ENCODE measurements around the gene DZIP1L. TPM values are rescaled to one million over a fixed set of nuclear protein-coding genes. Genes with fewer than 3 reads are reported as not detected.

DZIP1L gene
- total RNA-seq, 8 experiments from 2014 or later, result 3.9 to 59.9 (median 12.1) TPM

DNA sequence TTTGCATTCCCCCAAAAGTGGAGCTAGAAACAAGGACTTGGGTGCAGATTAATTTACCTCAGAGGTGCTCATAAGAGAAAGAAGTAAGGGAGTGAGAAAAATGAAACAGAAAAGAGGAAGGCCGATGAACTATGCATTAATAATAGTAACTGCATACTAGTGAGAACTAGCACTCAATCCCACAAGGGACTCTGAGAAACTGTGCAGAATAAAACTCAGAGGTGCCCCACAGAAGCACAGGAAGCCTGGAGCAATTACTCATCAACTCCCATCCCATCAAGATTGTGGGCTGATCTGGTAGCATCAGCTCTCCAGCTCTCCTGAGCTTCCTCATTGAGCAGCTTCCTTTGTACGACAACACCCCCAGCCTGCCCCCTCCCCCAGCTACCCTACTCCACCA is 54.6 kb downstream of the DZIP1L start:
- ATAC-seq (replicated peaks in 6 of 8), result no peak
- Histone ChIP-seq H3K4me3 (no peak overlapping the region), H3K4me1 (replicated peaks in 1 of 2) (no peaks in the 10 kb centered on the region), H3K27ac (no peak overlapping the region)
- WGBS, 10 experiments, result 86 to 100% (median 100%) methylated on average over 1 of the region's 2 CpGs; no CpG with 5 or more reads in 3 of the 10 experiments
- in situ Hi-C loops (cut with MboI; ENCODE audit: low pct_unique_long_range_greater_than_20kb in 2 of 9, low sequenced_read_pairs in 9 of 9, unreplicated experiment in 9 of 9), result loop anchor here in 2 of 9 experiments (10.0 to 25.0 kb wide), 2 partner anchors 54 to 852 kb away; partner anchors contain the start of gene DZIP1L (in 1 of the 2)

DNA sequence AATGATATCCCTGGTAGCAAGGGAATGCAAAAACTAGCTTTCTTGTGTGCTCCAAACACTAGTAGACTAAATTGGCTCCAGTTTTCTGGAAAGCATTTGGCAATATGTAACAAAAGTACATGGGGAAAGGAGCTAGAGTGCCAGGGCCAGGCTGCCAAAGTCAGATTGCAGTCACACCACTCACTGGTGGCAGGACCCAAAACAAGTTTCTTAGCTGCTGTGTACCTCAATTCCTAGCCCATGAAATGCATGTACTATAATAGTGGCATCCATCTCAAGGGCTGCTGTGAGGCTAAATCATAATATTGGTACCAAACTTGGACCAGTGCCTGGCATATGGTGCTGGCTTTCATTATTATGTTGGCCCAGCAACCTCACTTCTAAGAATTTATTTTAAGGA is 56.1 kb downstream of the DZIP1L start:
- no peaks in the 10 kb centered on the region for H3K4me1 ChIP-seq (replicated peaks in 1 of 2)
- peak in 3 of 8 experiments; percentile 36 to 83 (median 59) for ATAC-seq (replicated peaks in 6 of 8)
- no peak overlapping the region for H3K27ac ChIP-seq
- H3K4me3 ChIP-seq, result no peak overlapping the region
- in situ Hi-C loops (cut with MboI; ENCODE audit: low pct_unique_long_range_greater_than_20kb in 2 of 9, low sequenced_read_pairs in 9 of 9, unreplicated experiment in 9 of 9), result loop anchor here in 1 of 9 experiments (25.0 kb wide), 1 partner anchor 853 kb away; no protein-coding TSS in a partner anchor

DNA sequence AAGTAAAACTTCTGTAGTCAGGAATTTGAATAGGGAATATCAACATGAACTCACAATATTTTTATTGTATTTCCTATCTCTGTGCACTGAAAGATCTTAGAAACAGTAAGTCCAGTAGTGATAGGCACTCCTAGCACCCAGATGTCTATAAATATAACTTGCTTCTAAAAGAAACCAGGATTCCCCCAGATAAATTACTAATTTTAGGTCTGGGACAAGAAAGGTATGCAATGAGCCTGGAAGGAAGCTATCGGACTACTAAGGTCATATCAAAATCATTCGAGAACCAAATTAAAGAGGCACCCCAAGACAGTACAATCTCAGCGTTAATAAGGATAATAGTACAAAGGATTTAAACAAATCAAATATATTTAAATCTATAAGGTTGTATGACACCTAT is 58.0 kb downstream of the DZIP1L start:
- 76 to 100% (median 93%) methylated on average over 1 to 3 of the region's 3 CpGs for WGBS, 10 experiments
- H3K4me1 ChIP-seq (replicated peaks in 1 of 2), result no peaks in the 10 kb centered on the region
- no peak for ATAC-seq (replicated peaks in 6 of 8)
- in situ Hi-C loops (cut with MboI; ENCODE audit: low pct_unique_long_range_greater_than_20kb in 2 of 9, low sequenced_read_pairs in 9 of 9, unreplicated experiment in 9 of 9), result loop anchor here in 1 of 9 experiments (25.0 kb wide), 1 partner anchor 855 kb away; no protein-coding TSS in a partner anchor
- H3K4me3 ChIP-seq, result no peak overlapping the region
- H3K27ac ChIP-seq, result no peak overlapping the region

DNA sequence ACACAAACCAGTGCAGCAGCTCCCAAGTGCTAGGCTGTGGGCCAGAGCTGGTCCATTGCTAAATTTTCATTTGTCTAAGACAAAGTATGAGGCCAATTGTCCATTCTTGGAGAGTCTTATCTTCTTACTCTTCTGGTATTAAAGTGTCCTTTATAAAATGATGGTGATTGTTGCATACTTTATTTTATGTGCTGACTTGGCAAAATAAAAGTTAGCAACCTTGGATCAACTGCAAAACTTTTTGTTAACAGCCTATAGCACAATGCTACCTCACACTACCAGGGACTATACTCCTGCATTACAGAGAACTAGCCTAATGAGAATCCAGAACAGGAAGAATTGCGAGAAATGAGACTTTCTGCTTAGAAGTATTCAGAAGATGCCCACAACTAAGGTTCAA is 61.4 kb downstream of the DZIP1L start:
- Histone ChIP-seq H3K27ac (no peak overlapping the region), H3K4me1 (replicated peaks in 1 of 2) (no peaks in the 10 kb centered on the region), H3K4me3 (no peak overlapping the region)
- no peak for ATAC-seq (replicated peaks in 6 of 8)
- in situ Hi-C loops (cut with MboI; ENCODE audit: low pct_unique_long_range_greater_than_20kb in 2 of 9, low sequenced_read_pairs in 9 of 9, unreplicated experiment in 9 of 9), result loop anchor here in 1 of 9 experiments (25.0 kb wide), 1 partner anchor 858 kb away; no protein-coding TSS in a partner anchor
- WGBS, 10 experiments, result 71 to 100% (median 100%) methylated on average over 1 of the region's 1 CpG; no CpG with 5 or more reads in 5 of the 10 experiments

DNA sequence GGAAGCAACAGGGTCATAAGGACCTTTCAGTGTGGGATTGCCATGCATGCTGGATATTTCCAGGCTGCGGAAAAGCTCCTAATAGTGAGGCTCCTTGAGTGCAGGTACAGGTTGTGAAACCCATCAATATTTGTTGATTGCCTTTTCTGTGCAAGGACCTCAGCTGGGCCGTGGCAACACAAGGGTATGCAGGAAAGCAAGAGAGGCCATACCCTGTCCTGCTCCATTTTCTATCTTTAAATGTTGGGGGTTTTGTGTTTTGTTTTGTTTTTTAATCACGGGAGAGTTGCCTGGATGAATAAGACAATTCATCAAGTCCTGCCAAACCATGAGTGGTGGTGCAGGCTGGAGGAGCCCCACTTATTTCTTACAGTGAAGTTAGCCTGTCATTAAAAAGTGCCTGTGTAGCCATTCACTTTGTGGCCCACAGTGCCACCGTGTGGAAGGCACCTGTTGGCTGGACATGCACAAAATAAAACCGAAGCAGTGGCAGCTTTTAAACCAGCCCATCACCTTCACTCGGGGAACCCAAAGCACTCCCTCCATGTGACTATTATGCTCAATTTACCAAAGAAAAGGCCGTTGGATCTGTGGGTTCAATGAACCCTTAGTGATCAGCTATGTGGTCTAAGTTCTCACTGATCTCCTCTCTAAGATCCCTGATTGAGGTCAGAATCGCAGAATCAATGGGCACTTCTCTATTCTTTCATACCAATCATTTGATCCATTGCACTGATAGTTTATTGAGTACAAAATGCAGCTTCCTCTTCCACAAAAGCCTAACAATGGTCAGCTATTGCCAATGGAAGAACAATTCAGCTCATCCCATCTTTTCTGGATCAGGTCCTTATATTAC is 63.2 kb downstream of the DZIP1L start:
- WGBS, 10 experiments, result 7 to 68% (median 44%) methylated on average over 1 to 8 of the region's 8 CpGs; no CpG with 5 or more reads in 1 of the 10 experiments
- Histone ChIP-seq H3K4me1 (replicated peaks in 1 of 2) (peaks cover 3 to 8% of the 10 kb centered on the region in 2 donors), H3K4me3 (no peak overlapping the region), H3K27ac (no peak overlapping the region)
- ATAC-seq (replicated peaks in 6 of 8), result peak; percentile 33 to 90 (median 54)
- in situ Hi-C loops (cut with MboI; ENCODE audit: low pct_unique_long_range_greater_than_20kb in 2 of 9, low sequenced_read_pairs in 9 of 9, unreplicated experiment in 9 of 9), result loop anchor here in 1 of 9 experiments (25.0 kb wide), 1 partner anchor 860 kb away; no protein-coding TSS in a partner anchor

DNA sequence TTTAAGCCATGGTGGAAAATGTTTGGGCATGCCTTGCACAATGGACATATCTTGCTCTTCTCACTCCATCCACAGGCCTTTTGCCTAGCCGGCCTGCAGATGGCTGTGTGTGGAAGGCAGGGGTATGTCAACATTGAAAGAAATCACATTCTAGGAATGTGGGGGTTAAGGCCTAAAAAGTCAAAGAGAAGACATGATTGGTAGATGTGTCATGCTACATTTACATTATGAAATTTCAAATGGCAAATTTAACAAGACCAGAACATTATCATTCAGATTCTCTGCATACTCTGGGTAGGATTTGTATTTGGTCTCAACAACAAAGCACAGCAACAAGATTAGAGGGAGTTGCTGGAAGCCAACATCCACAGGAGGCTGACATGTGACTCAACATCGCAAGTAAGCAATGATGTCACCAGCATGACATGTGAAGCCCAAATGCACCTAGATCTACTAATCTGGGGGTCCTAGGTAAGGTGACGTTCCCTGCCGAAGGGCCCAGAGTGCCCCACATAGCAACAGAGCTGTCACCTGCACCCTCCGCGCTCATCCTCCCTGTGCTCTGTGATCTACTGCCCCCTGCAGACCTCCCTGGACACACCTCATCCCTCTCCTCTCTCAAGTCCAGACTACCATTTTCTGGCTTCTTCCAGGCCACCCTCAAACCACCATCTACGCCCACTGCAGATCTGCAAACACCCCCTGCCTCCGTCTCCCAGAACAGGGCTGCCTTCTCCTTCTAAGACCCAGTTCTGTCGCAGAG is 66.1 kb downstream of the DZIP1L start:
- 63 to 100% (median 100%) methylated on average over 1 to 5 of the region's 9 CpGs; no CpG with 5 or more reads in 3 of the 10 experiments for WGBS, 10 experiments
- peak in 5 of 8 experiments; percentile 30 to 80 (median 49) for ATAC-seq (replicated peaks in 6 of 8)
- H3K4me3 ChIP-seq, result no peak overlapping the region
- H3K27ac ChIP-seq, result no peak overlapping the region
- in situ Hi-C loops (cut with MboI; ENCODE audit: low pct_unique_long_range_greater_than_20kb in 2 of 9, low sequenced_read_pairs in 9 of 9, unreplicated experiment in 9 of 9), result no loop called here
- peaks cover 4 to 8% of the 10 kb centered on the region in 2 donors for H3K4me1 ChIP-seq (replicated peaks in 1 of 2)

DNA sequence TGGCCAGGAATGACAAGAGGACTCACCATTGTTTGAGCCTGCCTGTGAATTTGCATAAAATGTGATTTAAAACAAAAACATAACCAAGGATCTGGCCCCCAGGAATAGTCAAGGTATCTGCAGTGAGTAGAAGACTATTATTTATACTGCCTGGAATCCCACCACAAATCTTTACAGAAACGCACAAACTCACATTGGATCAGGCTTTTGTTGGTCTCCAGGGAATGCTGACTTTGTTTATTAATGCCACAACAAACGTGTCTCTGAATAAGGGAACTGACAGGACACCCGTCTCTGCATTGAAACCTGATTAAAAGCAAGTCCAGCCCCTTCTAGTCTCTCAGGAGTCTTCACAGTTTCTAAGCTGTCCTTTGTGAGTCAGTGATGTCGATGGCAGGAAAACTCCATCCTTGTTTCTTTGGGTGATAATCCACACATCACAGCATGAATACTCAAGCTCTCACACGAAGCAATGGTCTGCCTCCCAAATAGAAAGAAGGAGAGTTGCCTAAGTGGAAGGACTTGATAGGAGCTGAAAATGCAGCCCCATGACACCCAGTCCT is 67.7 kb downstream of the DZIP1L start:
- ATAC-seq (replicated peaks in 6 of 8), result peak in 5 of 8 experiments; percentile 23 to 72 (median 59)
- no peak overlapping the region for H3K4me3 ChIP-seq
- in situ Hi-C loops (cut with MboI; ENCODE audit: low pct_unique_long_range_greater_than_20kb in 2 of 9, low sequenced_read_pairs in 9 of 9, unreplicated experiment in 9 of 9), result no loop called here
- WGBS, 10 experiments, result 20 to 83% (median 40%) methylated on average over 1 to 4 of the region's 5 CpGs; no CpG with 5 or more reads in 3 of the 10 experiments
- H3K27ac ChIP-seq, result peak overlapping the region in 1 of 2 donors; percentile 27
- peaks cover 4 to 8% of the 10 kb centered on the region in 2 donors for H3K4me1 ChIP-seq (replicated peaks in 1 of 2)

DNA sequence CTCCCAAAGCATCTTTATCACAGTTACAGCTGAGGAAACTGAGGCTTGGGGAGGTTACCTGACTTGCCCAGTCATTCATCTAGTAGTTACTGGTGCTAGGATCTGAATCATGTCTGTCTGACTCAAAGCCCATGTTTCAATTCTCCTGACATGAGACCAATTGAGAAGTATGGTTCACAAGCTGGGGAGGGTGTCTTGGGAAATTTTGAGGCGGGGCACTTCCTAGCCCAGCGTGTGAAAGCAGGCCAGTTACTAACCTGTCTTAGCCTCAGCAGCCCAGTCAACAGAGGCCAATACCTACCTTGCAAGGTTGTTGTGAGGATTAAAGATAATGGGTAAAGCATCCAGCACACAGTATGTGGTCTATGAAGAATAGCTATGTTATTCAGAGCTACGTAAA is 68.5 kb downstream of the DZIP1L start:
- Histone ChIP-seq H3K27ac (no peak overlapping the region), H3K4me3 (no peak overlapping the region), H3K4me1 (replicated peaks in 1 of 2) (peaks cover 4 to 8% of the 10 kb centered on the region in 2 donors)
- in situ Hi-C loops (cut with MboI; ENCODE audit: low pct_unique_long_range_greater_than_20kb in 2 of 9, low sequenced_read_pairs in 9 of 9, unreplicated experiment in 9 of 9), result no loop called here
- 19 to 100% (median 58%) methylated on average over 1 to 3 of the region's 3 CpGs; no CpG with 5 or more reads in 2 of the 10 experiments for WGBS, 10 experiments
- ATAC-seq (replicated peaks in 6 of 8), result no peak

DNA sequence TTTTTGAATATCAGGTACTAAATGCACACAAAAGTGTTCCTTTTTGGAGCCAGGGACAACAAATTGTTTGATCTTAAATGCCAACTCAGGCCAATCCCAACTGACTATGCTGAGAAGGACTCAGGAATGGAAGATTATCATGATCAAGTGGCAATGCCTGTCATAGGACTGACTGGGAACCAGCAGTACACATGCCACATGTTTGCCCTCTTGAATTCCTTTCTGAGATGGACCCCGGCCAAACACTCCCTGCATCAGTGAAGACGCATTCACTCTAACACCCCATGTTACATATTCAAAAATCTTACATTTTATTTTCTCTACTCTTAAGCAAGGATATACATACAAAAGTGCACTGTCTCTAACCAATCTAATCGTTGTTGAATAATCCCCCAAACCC is 69.3 kb downstream of the DZIP1L start:
- in situ Hi-C loops (cut with MboI; ENCODE audit: low pct_unique_long_range_greater_than_20kb in 2 of 9, low sequenced_read_pairs in 9 of 9, unreplicated experiment in 9 of 9), result no loop called here
- peak in 3 of 8 experiments; percentile 1 to 59 (median 3) for ATAC-seq (replicated peaks in 6 of 8)
- H3K4me1 ChIP-seq (replicated peaks in 1 of 2), result peaks cover 4 to 8% of the 10 kb centered on the region in 2 donors
- no peak overlapping the region for H3K4me3 ChIP-seq
- no peak overlapping the region for H3K27ac ChIP-seq
- WGBS, 10 experiments, result 0 to 93% (median 64%) methylated on average over 1 to 3 of the region's 3 CpGs; no CpG with 5 or more reads in 2 of the 10 experiments

DNA sequence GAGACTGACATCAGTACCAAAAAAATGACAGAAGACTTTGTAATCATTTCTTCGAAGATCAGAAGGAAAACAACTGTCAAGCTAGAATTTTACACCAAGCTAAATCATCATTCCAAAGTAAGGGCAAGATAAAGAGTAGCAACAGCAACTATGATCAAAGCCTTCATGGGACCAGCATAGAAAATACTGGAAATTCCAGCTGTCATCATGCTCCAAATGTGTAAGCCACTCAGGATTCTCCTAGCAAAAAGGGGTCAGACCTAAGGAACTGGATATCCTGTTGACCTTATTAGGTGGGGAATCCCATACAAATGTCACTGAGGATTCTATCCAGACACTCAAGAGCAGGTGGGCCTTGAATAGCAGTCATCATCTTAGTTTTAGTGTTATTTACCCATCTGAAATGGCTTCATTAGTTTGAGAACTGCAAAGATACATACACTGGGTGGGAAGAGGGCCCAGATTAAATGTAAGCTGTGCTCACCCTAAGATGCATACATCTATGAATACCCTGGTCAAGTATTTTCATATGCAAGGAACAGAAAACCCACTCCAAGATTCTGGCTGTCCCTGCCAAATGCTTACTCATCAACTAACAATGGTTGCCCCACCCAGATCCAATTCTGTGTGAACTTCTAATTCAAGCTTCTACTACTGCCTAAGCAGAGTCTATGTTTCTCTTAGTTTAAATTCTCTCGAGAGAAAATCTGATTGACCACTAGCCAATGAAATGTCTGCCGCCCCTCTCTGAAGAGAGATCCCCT is 72.0 kb downstream of the DZIP1L start:
- Histone ChIP-seq H3K4me1 (replicated peaks in 1 of 2) (peaks cover 4 to 8% of the 10 kb centered on the region in 2 donors), H3K27ac (no peak overlapping the region), H3K4me3 (no peak overlapping the region)
- 18 to 100% (median 100%) methylated on average over 1 to 3 of the region's 3 CpGs for WGBS, 10 experiments
- peak in 3 of 8 experiments; percentile 77 to 91 (median 77) for ATAC-seq (replicated peaks in 6 of 8)
- in situ Hi-C loops (cut with MboI; ENCODE audit: low pct_unique_long_range_greater_than_20kb in 2 of 9, low sequenced_read_pairs in 9 of 9, unreplicated experiment in 9 of 9), result no loop called here

DNA sequence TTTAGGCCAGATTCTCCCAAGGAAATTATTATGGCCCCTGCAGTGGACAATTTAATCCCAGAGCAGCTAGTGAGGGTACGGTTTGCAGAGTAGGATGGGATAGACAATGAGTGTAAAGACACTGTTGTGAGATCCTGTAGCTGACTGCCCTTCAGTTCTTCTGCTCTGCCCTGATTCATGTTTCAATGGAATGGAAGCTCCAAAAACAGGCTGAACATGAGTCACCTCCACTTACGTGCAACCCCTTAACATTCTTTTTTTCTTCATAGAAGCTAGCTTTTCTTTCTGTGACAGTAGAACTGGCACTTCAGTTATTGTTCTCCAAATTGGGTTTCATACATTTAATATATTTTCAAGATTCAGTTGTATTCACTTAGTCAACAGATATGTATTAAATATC is 73.4 kb downstream of the DZIP1L start:
- WGBS, 10 experiments, result 0 to 100% (median 86%) methylated on average over 1 to 2 of the region's 2 CpGs; no CpG with 5 or more reads in 1 of the 10 experiments

More for the DNA sequence above, 73.4 kb downstream of the DZIP1L start:
- H3K4me1 ChIP-seq (replicated peaks in 1 of 2), result no peaks in the 10 kb centered on the region
- ATAC-seq (replicated peaks in 6 of 8), result peak in 1 of 8 experiments; percentile 9
- no peak overlapping the region for H3K27ac ChIP-seq
- in situ Hi-C loops (cut with MboI; ENCODE audit: low pct_unique_long_range_greater_than_20kb in 2 of 9, low sequenced_read_pairs in 9 of 9, unreplicated experiment in 9 of 9), result no loop called here
- H3K4me3 ChIP-seq, result no peak overlapping the region

Measured in motor neuron (in vitro differentiated cells).